GM21447 (cell line): ENCODE measurements around the gene NCF2.

Experiments used
- ATAC-seq: cut with Tn5 transposase; IDR thresholded peaks from one replicate; pipeline ENCODE4 v1.9.1; 2021; ENCODE audit not compliant: unreplicated experiment

NCF2 gene

DNA sequence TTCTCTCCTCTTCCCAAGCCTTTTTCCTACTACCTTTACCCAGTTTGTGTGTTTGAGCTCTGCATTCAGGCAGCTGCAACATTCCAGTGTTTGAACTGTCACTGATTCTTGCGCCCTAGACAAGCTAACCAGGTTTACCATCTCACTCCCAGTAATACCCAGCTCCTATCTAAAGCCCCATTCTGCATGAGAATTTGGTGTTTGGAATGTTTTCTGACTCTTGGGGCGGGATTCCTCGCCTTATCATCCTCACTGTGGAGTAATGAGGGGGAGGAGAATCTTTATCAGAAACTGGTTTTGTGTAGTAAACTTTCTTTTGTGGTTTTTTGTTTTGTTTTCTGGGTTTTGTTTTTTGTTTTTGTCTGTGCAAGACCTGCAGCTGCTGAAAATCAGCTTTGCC lies 36.5 kb downstream of the NCF2 start:
- no peak for ATAC-seq

GRCh38 chr1:183553331-183553730 lies 36.9 kb downstream of the NCF2 start:
- no peak for ATAC-seq

GRCh38 chr1:183552891-183553290 lies 37.4 kb downstream of the NCF2 start:
- ATAC-seq: no peak

GRCh38 chr1:183552441-183552840 lies 37.8 kb downstream of the NCF2 start:
- ATAC-seq: no peak

DNA sequence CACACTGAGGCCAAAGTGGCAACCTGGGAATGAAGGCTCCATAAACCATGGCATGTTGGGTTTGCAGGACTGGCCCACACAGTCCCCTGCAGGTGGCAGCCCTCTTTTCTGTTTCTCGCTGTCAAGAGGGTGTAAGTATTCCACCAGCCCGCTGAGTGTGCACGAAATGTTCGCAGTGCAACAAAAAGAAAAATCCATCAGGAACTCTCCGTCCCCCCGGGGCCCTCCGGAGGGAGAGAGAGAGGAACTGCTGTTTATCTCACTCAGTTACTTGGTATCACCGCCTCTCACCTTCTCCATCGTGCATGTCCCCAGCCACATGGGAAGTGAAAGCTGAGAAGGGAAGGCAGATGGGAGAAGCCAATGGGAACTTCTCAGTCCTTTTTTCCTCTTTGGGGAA lies 38.3 kb downstream of the NCF2 start:
- no peak for ATAC-seq

GRCh38 chr1:183550915-183551314 lies 39.3 kb downstream of the NCF2 start:
- no peak for ATAC-seq

- ATAC-seq: no peak
These were observed 42.1 kb downstream of the NCF2 start for GRCh38 chr1:183548116-183548515.

DNA sequence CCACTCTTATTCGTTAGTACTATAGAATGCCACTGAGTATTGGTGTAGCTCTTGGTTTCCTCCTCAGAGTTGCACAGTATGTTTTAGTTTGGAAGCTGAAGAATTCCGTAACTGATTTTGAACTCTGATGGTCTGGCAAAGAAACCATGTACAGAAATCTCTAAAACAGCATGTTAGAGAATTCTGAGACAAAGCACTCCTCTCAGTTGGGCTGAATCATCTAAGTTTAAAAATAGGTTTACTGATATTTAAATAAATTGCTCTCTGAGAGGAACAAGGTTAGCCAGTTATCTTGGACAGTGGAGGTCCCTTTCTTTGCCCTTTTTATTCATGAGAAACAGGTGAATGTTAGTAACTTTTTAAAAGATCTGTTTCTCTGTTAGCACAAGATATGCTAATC lies 43.8 kb downstream of the NCF2 start:
- no peak for ATAC-seq

DNA sequence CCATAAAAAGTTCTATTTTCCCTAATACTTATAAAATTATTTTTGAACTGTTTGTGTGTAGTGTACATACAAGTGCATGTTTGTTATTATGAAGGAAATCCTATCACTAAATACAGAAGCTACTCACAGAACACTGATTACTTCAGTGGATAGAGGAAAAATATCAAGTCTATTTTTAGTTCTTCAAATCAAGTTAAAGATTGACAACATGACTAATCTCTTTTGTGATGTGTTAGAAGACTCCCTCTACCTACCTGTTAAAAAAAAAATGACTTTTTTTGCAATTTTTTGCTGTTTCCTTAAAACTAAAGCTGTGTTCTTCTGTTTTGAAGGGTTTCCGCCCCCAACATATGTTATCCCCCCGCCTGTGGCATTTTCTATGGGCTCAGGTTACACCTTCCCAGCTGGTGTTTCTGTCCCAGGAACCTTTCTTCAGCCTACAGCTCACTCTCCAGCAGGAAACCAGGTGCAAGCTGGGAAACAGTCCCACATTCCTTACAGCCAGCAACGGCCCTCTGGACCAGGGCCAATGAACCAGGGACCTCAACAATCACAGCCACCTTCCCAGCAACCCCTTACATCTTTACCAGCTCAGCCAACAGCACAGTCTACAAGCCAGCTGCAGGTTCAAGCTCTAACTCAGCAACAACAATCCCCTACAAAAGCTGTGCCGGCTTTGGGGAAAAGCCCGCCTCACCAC lies 45.5 kb downstream of the NCF2 start:
- no peak for ATAC-seq

- peak; percentile 65 for ATAC-seq
These were observed 46.5 kb downstream of the NCF2 start for GRCh38 chr1:183543619-183544204.

- ATAC-seq: no peak
These were observed 52.9 kb downstream of the NCF2 start for GRCh38 chr1:183537405-183537804.

GRCh38 chr1:183533617-183534174 lies 56.6 kb downstream of the NCF2 start:
- ATAC-seq: no peak

GRCh38 chr1:183528577-183528976 lies 61.7 kb downstream of the NCF2 start:
- ATAC-seq: no peak

GRCh38 chr1:183522104-183522503 lies 68.2 kb downstream of the NCF2 start:
- no peak for ATAC-seq

DNA sequence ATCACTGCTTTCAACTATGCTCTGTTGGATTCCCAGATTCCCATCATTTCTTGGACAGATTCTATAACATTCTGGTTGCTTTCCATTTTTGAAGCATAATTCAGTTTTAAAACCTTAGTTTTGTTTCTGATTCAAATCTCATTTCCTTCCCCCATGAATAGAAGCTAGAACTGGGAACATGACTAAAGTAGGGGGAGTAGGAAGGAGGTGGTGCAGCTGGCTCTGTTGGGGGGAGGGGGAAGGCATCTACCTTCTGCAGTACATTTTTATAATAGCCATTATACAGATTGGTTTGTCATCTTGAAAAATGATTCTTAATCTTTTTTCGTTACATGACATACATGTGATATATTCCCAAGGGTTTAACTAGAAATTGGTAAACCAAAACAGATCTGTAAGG lies 69.9 kb downstream of the NCF2 start:
- no peak for ATAC-seq

GRCh38 chr1:183517401-183517800 lies 72.9 kb downstream of the NCF2 start:
- ATAC-seq: no peak

DNA sequence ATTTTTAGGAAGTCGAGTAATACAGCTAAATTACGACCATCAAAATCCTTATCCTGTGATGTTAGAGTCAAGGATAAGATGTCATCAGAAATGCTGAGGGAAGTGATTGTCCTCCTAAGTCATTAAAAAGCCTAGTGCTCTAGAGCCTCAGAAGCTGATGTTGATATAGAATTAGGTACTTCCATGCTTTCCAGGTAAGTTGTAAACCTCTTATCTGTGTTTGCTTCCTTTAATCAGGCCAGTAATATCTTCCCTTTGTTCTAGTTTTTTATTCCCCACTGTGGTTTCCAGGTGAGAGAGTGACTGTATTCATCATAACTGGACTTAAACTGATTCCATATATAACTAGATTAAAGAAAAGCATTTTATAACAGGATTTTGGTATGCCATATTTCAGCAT lies 73.5 kb downstream of the NCF2 start:
- no peak for ATAC-seq

DNA sequence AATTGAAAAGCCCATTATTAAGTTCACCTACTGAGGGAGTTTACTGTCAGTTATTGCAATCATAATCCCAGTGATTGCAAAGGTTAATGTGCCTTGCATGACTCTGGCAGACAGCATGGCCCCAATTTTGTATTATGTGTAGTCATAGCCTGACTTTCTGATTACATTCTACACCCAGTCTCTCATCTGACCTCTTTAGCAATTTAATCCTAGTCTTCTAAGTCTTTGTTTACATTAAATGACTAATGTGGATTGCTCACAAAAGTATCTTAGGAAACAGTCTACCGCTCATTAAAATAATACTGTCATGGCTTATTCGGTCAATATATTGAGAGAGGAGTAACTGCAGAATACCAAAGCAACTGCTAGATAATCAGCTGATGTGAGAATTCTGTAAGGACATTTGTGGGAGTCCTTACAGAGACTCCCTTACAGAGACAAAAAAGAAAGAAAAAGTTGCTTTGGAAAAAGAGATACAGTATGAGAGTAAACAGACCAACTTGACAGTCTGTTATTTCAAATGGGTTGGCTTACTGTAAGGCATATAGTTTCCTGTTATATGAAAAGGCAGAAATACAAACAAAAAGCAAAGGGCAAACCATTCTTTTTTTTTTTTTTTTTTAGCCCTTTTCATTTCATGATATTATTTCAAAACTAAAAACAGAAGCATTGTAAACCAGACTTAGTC lies 75.1 kb downstream of the NCF2 start:
- no peak for ATAC-seq

- no peak for ATAC-seq
These were observed 76.0 kb downstream of the NCF2 start for GRCh38 chr1:183514235-183514634.

DNA sequence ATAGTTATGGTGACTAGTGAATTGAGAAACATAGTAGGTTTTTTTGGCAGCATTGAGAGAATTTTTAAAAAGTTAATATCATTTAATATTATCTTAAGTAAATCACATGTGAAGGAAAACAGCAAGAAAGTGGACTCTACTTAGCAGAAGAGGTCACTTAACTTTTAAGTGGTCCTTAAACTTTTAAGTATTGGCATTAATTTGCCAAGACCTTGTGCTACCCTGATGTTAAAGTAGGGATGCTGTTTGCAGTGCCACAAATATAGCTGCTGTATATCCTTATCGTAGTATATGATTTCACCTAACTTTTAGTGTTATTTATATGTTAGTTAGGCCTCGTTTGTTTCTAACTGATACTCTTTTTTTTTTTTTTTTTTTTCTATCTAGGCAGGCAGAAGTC lies 77.8 kb downstream of the NCF2 start:
- ATAC-seq: no peak

- no peak for ATAC-seq
These were observed 81.6 kb downstream of the NCF2 start for GRCh38 chr1:183508694-183509093.

DNA sequence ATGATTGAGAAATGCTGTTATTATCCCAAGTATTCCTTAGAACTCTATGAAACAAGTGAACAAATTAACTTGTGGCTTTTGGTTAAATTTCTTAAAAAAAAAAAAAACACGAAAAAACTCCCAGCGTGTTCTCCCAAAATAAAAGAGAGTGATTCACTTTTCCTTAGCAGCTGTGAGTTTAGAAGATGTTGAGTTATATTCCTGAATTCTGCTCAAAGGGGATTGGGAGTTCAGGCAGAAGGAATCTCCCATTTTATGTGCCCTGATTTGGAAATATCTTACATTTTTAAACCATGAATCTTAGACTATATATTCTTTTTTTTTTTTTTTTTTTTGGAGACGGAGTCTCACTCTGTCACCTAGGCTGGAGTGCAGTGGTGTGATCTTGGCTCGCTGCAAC lies 83.7 kb downstream of the NCF2 start:
- no peak for ATAC-seq
